Transverse colon (tissue), 4 donors: ENCODE data around the gene PCP4. TPM values are rescaled to one million over a fixed set of nuclear protein-coding genes. Genes with fewer than 3 reads are reported as not detected.

Source experiments
- DNase-seq: peaks from one replicate; pipeline ENCODE4 v3.0.0-alpha.2; 2019
- H3K27ac ChIP-seq, 4 donors: fragments of 200-600 bp; sonication (generic); 2 replicates each; pipeline ENCODE4 v1.5.1; 2016 to 2018; ENCODE audit warnings: inconsistent platforms in 4 of 4
- H3K27me3 ChIP-seq: fragments of 200-600 bp; sonication (generic); 2 replicates; pipeline ENCODE4 v1.5.1; 2017; ENCODE audit warnings: inconsistent platforms
- H3K36me3 ChIP-seq, 4 donors: fragments of 200-600 bp; sonication (generic); 2 replicates each; pipeline ENCODE4 v1.5.1; 2017 to 2019; ENCODE audit warnings: inconsistent platforms in 4 of 4
- H3K4me1 ChIP-seq, 4 donors: fragments of 200-600 bp; sonication (generic); 2 replicates each; pipeline ENCODE4 v1.5.1; 2017 to 2020; ENCODE audit warnings: inconsistent platforms in 4 of 4
- H3K4me3 ChIP-seq, 4 donors: fragments of 200-600 bp; sonication (generic); 1 replicate in 1 of 4; 2 replicates in 3 of 4; pipeline versions ENCODE4 v1.5.1 to v1.6.1; 2017 to 2019; ENCODE audit warnings: inconsistent platforms in 4 of 4
- H3K9me3 ChIP-seq, 2 donors: fragments of 200-600 bp; sonication (generic); 2 replicates each; pipeline ENCODE4 v1.5.1; 2017 to 2019; ENCODE audit warnings: inconsistent platforms in 2 of 2
- CTCF ChIP-seq, 5 experiments: fragments of 200-600 bp in 3 of 5; fragments of 450-650 bp in 2 of 5; sonication (generic) in 3 of 5; IDR thresholded peaks; 1 replicate in 2 of 5; 2 replicates in 3 of 5; pipeline ENCODE4 v1.5.1; 2016 to 2017; ENCODE audit warnings: antibody characterized with exemption in 5 of 5, inconsistent platforms in 3 of 5, mild to moderate bottlenecking in 2 of 5, moderate library complexity in 1 of 5
- EP300 ChIP-seq: sonication (generic); formaldehyde crosslinking; IDR thresholded peaks from one replicate; pipeline ENCODE4 v1.6.1; 2017; ENCODE audit warnings: antibody characterized with exemption, low read depth
- POLR2A ChIP-seq: fragments of 450-650 bp; IDR thresholded peaks from one replicate; pipeline ENCODE4 v1.6.1; 2016; ENCODE audit warnings: antibody characterized with exemption, mild to moderate bottlenecking, moderate library complexity
- POLR2AphosphoS5 ChIP-seq, 3 donors: sonication (generic); formaldehyde crosslinking; IDR thresholded peaks; one replicate each; pipeline ENCODE4 v1.6.1; 2016; ENCODE audit warnings: antibody characterized with exemption in 3 of 3
- WGBS, 2 donors: methylation state at CpG; one replicate each; pipeline ENCODE4 v1.1.5; 2018; ENCODE audit warnings: low coverage in 1 of 2; 5-methylcytosine and 5-hydroxymethylcytosine counted together
- in situ Hi-C, 4 donors: fragments of 200-750 bp; cut with MboI; loops; one replicate each; pipeline versions ENCODE4 v1.15.0 to v1.15.1; 2017; ENCODE audit warnings: low sequenced_read_pairs in 3 of 4, low pct_ligation_motif_present in 1 of 4, low pct_unique_long_range_greater_than_20kb in 1 of 4
- intact Hi-C: fragments of 100-400 bp; cut with DNase I; formaldehyde crosslinking; loops from one replicate; pipeline ENCODE4 v1.15.1; 2023; ENCODE audit warnings: low total_unique reads
- total RNA-seq, 4 donors: library from RNA; depleted of rRNA; stranded (reverse); fragments of >200 nt; gene quantifications; one replicate each; pipeline ENCODE4 v1.1.0, GENCODE V29; 2016

The PCP4 gene
- total RNA-seq, 4 donors from 2014 or later = 8.9 to 17.3 (median 13.1) TPM; not detected in 1

- WGBS, 2 donors = 81% methylated on average over 5 of the region's 5 CpGs; no CpG with 5 or more reads in 1 of the 2 donors
- Histone ChIP-seq H3K9me3 (no peaks in the 10 kb centered on the region), H3K36me3 (no peaks in the 10 kb centered on the region), H3K27me3 (peaks cover 4% of the 10 kb centered on the region), H3K4me1 (no peaks in the 10 kb centered on the region), H3K27ac (no peak overlapping the region), H3K4me3 (no peak overlapping the region)
- TF ChIP-seq CTCF (IDR thresholded peaks at IDR 0.05) (no peak), EP300 (no peak), POLR2A (no peak), POLR2AphosphoS5 (IDR thresholded peaks at IDR 0.05) (no peak)
- DNase-seq = no peak
- intact Hi-C loops = no loop called here
- in situ Hi-C loops = no loop called here
Observed at GRCh38 chr21:39976800-39977199, 109.6 kb downstream of the PCP4 start.

Other genes starting within 250 kb of the PCP4 start
- gene IGSF5, start 122.3 kb upstream of the PCP4 start, total RNA-seq = under 1 TPM in 1 of 4 donors, not detected in 3; 0.27 TPM